A673 (cell line): Measurements from ENCODE around the gene TAGLN2. TPM values are rescaled to one million over a fixed set of nuclear protein-coding genes. Genes with fewer than 3 reads are reported as not detected.

ENCODE experiments used
- BruUV-seq: library from RNA; stranded (reverse); fragments of 400-500 nt; replicated peaks from 2 replicates; lab custom pipeline; 2021; lab: Mats Ljungman, UMichigan
- CTCF ChIA-PET: fragments of 300-600 bp; sonication (Branson Sonifier 250); formaldehyde crosslinking; loops from one replicate; lab custom pipeline; 2022; ENCODE audit warnings: antibody characterized with exemption; lab: Charles Lee
- POLR2A ChIA-PET: fragments of 300-600 bp; sonication (Branson Sonifier 250); formaldehyde crosslinking; loops from one replicate; lab custom pipeline; 2022; ENCODE audit warnings: antibody characterized with exemption; ENCODE audit not compliant: low non-redundant PET; lab: Charles Lee
- DNase-seq: peaks from one replicate; pipeline ENCODE4 v3.0.0-alpha.2; 2015; ENCODE audit warnings: low spot score
- H3K27ac ChIP-seq: fragments of 200-600 bp; sonication (generic); 2 replicates; pipeline ENCODE4 v1.5.1; 2016; ENCODE audit warnings: mixed run types, low read depth, mild to moderate bottlenecking, mixed read lengths, antibody characterized with exemption, low read length; ENCODE audit not compliant: poor library complexity, severe bottlenecking
- H3K27me3 ChIP-seq: fragments of 200-600 bp; sonication (generic); replicated peaks from 2 replicates; pipeline ENCODE4 v1.6.1; 2017; ENCODE audit warnings: mixed run types, low read depth, mild to moderate bottlenecking, mixed read lengths, antibody characterized with exemption, low read length; ENCODE audit not compliant: insufficient read depth, poor library complexity
- H3K36me3 ChIP-seq: fragments of 200-600 bp; sonication (generic); 2 replicates; pipeline ENCODE4 v1.6.1; 2016; ENCODE audit warnings: mixed run types, mild to moderate bottlenecking, mixed read lengths, antibody characterized with exemption, low read length; ENCODE audit not compliant: insufficient read depth, poor library complexity, severe bottlenecking
- H3K4me1 ChIP-seq: fragments of 200-600 bp; sonication (generic); 2 replicates; pipeline ENCODE4 v1.6.1; 2017; ENCODE audit warnings: mixed run types, mild to moderate bottlenecking, mixed read lengths, antibody characterized with exemption, low read length; ENCODE audit not compliant: insufficient read depth, poor library complexity, severe bottlenecking
- H3K4me3 ChIP-seq: fragments of 200-600 bp; sonication (generic); 2 replicates; pipeline ENCODE4 v1.5.1; 2016; ENCODE audit warnings: low read depth, mixed run types, mild to moderate bottlenecking, mixed read lengths, low read length; ENCODE audit not compliant: poor library complexity, severe bottlenecking
- H3K9me3 ChIP-seq: fragments of 200-600 bp; sonication (generic); 2 replicates; pipeline ENCODE4 v1.6.1; 2016; ENCODE audit warnings: mixed run types, low read depth, mild to moderate bottlenecking, mixed read lengths, antibody characterized with exemption, low read length; ENCODE audit not compliant: poor library complexity, severe bottlenecking
- EZH2 ChIP-seq: fragments of 200-600 bp; sonication (generic); IDR thresholded peaks from 2 replicates; pipeline ENCODE4 v1.6.1; 2017; ENCODE audit warnings: borderline replicate concordance, low read depth, mild to moderate bottlenecking, mixed read lengths, antibody characterized with exemption, low read length; ENCODE audit not compliant: poor library complexity, severe bottlenecking
- intact Hi-C: fragments of 100-400 bp; cut with micrococcal nuclease; formaldehyde crosslinking; loops from one replicate; pipeline ENCODE4 v1.10.0; 2022; ENCODE audit not compliant: unreplicated experiment
- total RNA-seq: library from RNA; stranded (reverse); gene quantifications from 2 replicates; pipeline ENCODE4 v1.2.3, GENCODE V29; 2021
- TF ChIP-seq, protein P1 (sequence below): fragments of 300-800, 200-600 bp; sonication (generic); conservative IDR thresholded peaks from 2 replicates; pipeline ENCODE4 v1.5.1; 2017; ENCODE audit warnings: low read depth, mild to moderate bottlenecking, antibody characterized with exemption, low read length, moderate library complexity, mixed read lengths

Gene TAGLN2
- total RNA-seq, 1 experiment from 2014 or later = 198 TPM

GRCh38 chr1:159898527-159898926 is 26.8 kb downstream of the TAGLN2 start:
- Histone ChIP-seq H3K4me1 (peaks cover 11% of the 10 kb centered on the region), H3K36me3 (no peaks in the 10 kb centered on the region), H3K27ac (no peak overlapping the region), H3K27me3 (no peaks in the 10 kb centered on the region), H3K9me3 (peaks cover 4% of the 10 kb centered on the region), H3K4me3 (no peak overlapping the region)
- intact Hi-C loops = no loop called here
- no peak for DNase-seq
- CTCF ChIA-PET = no interaction called here
- POLR2A ChIA-PET = no interaction called here
- no TSS peak for BruUV-seq
- TF ChIP-seq, protein P1, sequence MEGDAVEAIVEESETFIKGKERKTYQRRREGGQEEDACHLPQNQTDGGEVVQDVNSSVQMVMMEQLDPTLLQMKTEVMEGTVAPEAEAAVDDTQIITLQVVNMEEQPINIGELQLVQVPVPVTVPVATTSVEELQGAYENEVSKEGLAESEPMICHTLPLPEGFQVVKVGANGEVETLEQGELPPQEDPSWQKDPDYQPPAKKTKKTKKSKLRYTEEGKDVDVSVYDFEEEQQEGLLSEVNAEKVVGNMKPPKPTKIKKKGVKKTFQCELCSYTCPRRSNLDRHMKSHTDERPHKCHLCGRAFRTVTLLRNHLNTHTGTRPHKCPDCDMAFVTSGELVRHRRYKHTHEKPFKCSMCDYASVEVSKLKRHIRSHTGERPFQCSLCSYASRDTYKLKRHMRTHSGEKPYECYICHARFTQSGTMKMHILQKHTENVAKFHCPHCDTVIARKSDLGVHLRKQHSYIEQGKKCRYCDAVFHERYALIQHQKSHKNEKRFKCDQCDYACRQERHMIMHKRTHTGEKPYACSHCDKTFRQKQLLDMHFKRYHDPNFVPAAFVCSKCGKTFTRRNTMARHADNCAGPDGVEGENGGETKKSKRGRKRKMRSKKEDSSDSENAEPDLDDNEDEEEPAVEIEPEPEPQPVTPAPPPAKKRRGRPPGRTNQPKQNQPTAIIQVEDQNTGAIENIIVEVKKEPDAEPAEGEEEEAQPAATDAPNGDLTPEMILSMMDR = no peak
- no peak for TF ChIP-seq EZH2

GRCh38 chr1:159897962-159898361 is 27.3 kb downstream of the TAGLN2 start:
- no peak overlapping the region for H3K27ac ChIP-seq
- intact Hi-C loops = no loop called here
- DNase-seq = no peak
- TF ChIP-seq EZH2 = no peak
- TF ChIP-seq, protein P1 = no peak
- BruUV-seq = no TSS peak
- ChIA-PET CTCF (no interaction called here), POLR2A (no interaction called here)
- H3K36me3 ChIP-seq = no peaks in the 10 kb centered on the region
- H3K9me3 ChIP-seq = no peaks in the 10 kb centered on the region
- H3K4me3 ChIP-seq = no peak overlapping the region
- H3K4me1 ChIP-seq = peaks cover 11% of the 10 kb centered on the region
- H3K27me3 ChIP-seq = no peaks in the 10 kb centered on the region

GRCh38 chr1:159896546-159896930 is 28.8 kb downstream of the TAGLN2 start:
- peaks cover 11% of the 10 kb centered on the region for H3K4me1 ChIP-seq
- no peak for TF ChIP-seq EZH2
- no peak for DNase-seq
- H3K9me3 ChIP-seq = no peaks in the 10 kb centered on the region
- ChIA-PET CTCF (no interaction called here), POLR2A (no interaction called here)
- H3K4me3 ChIP-seq = no peak overlapping the region
- intact Hi-C loops = no loop called here
- no TSS peak for BruUV-seq
- no peaks in the 10 kb centered on the region for H3K27me3 ChIP-seq
- H3K36me3 ChIP-seq = no peaks in the 10 kb centered on the region
- no peak overlapping the region for H3K27ac ChIP-seq

DNA sequence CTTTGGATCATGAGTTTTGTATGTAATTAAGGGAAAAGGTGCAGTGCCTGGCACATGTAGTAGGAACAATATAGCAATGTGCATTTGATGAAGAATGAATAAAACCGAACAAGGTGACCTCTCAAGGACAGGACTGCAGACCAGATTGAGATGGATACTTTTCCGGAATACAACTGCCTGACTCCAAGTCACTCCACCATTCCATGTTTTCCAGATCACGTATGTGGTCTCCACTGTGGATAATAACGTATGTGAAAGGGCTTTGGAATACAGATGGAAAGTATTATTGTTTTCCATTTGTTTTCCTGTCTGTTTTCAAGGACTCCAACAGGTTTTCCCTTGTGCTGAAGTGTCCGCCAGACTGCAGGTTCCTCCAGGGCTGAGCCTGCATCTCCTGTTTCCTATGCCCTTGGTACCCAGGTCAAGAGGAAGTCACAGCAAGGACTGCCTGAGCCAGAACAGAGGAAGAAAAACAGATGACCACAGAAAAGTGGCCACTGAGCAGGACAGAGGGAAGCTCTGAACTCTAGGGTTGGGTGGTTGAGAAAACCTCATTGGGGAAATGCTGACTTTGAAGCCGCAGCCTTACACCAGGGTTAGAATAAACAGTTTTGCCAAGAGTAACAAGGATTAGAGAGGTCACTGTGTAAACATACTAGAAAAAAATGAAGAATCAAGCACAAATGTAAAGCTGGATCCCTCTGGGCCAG is 29.3 kb downstream of the TAGLN2 start:
- BruUV-seq = no TSS peak
- intact Hi-C loops = no loop called here
- POLR2A ChIA-PET = interaction anchor here (0.7 kb wide), 1 partner anchor 700 kb away, joined by 3 read pairs; no protein-coding TSS in a partner anchor

More for the DNA sequence above, 29.3 kb downstream of the TAGLN2 start:
- Histone ChIP-seq H3K36me3 (no peaks in the 10 kb centered on the region), H3K27me3 (no peaks in the 10 kb centered on the region), H3K27ac (no peak overlapping the region), H3K4me1 (peaks cover 15% of the 10 kb centered on the region), H3K9me3 (no peaks in the 10 kb centered on the region), H3K4me3 (no peak overlapping the region)
- TF ChIP-seq EZH2 = no peak
- TF ChIP-seq, protein P1 = no peak
- DNase-seq = no peak
- CTCF ChIA-PET = no interaction called here
